HG03354 (cell line): ENCODE measurements around the gene TICAM1.
"Not testable (repeated sequence)": the region's sequence is repeated elsewhere in the genome, so short reads cannot be mapped to it uniquely, and the experiment has no call there.

Experiments
- ATAC-seq: cut with Tn5 transposase; IDR thresholded peaks from one replicate; pipeline ENCODE4 v1.9.1; 2021; ENCODE audit warnings: mild to moderate bottlenecking; ENCODE audit not compliant: unreplicated experiment, poor library complexity, severe bottlenecking

The TICAM1 gene

GRCh38 chr19:4811328-4812131 is 20.0 kb downstream of the TICAM1 start:
- ATAC-seq = no peak

- ATAC-seq = no peak
These were observed 24.3 kb downstream of the TICAM1 start for GRCh38 chr19:4807188-4807587.

DNA sequence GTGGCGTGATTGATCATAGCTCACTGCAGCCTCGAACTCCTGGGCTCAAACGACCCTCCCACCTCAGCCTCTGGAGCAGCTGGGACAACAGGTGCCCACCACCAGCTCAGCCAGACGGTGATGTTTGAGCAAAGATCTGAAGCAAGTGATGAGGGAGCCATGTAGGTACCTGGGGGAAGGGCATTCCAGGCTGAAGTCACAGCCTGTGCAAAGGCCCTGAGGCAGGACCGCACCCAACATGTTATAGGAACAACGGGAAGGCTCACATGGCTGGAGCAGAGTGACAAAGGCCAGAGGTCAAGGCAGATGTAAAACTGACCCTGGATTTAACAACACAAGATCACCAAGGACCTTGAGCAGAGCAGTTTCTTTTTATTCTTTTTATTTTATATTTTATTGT is 25.1 kb downstream of the TICAM1 start:
- ATAC-seq = no peak

DNA sequence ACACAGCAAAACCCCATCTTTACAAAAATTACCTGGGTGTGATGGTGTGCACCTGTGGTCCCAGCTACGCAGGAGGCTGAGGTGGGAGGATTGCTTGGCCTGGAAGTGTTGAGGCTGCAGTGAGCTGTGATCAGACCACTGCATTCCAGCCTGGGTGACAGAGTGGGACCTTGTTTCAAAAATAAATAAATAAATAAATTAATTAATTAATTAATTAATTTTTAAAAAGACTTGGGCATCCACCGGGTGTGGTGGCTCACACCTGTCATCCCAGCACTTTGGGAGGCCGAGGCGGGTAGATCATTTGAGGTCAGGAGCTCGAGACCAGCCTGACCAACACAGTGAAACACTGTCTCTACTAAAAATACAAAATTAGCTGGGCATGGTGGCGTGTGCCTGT is 26.4 kb downstream of the TICAM1 start:
- not testable (repeated sequence) for ATAC-seq

DNA sequence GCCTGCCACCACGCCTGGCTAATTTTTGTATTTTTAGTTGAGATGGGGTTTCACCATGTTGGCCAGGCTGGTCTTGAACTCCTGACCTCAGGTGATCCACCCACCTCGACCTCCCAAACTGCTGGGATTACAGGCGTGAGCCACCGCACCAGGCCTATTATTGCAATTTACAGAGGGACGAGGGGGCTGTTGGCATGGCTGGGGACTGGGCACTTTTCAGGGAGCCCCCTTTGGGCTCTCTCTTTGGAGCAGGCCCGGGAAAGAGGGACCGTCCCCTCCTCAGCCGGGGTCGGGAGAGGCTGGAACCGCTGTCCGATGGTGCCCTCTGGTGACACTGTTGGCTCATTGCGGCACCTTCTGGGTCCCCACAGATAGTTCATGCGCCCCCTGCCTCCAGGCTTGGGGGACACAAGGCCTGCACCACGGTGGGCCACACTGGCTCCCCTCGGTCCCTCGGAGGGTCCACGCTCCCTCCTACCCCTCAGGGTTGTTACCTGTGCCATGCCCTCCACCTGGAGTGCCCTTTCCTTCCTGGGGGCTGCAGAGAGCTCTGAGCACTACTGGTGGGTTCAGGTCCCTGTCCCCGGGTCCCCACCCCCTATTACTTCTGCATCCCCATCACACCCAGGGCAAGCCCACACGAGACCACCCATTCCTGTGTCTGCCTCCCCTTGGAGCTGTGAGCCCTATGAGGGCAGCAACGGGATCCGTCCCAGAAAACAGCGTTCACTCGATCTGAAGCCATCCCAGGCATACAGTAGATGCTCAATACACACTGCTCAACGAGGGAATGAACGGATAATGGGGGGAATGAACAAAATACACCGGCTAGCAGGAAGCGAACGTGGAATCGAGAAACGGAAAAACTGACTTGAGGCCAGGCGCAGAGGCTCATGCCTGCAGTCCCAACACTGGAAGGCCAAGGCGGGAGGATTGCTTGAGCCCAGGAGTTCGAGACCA is 27.5 kb downstream of the TICAM1 start:
- no peak for ATAC-seq

DNA sequence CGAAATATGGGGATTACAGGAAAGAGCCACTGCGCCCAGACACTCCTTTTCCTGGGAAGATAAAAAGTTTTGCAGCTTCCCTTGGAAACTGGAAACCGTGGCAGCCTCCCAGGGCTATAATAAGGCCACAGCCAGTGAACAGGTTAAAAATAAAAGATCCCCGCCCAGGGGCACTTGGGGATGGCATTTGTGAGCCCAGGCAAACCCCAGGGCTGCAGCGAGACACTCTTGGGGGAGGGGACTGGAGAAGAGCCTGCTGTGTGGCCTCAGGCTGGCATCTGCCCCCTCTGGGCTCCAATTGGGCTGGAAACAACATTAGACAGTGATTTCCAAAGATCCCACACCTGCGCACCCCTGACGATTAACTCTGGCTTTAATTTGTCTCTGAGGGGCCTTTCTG is 28.8 kb downstream of the TICAM1 start:
- ATAC-seq = no peak

- ATAC-seq = no peak
These were observed 30.4 kb downstream of the TICAM1 start for GRCh38 chr19:4801085-4801619.

DNA sequence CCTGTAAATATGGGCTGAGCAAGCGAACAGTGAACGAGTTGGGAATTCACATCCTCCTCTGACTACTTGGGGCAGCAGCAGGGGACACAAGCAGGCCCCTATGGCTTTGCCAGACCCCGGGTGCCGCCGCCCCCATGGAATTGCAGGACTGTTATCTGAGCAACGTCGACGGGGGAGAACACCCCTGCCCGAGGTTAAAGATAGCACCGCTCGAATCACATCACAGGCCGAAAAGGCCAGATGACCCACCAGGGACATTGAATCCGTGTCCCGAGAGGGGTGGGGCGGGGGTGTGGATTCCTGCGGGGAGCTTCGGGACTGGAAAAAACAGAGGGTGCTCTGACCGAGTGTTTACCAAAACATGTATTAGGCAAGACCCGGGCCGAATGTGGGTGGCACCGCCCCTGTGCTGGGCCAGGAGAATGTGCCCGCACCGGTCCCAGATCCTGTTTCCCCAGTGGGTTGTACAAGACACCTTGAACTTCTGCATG is 30.9 kb downstream of the TICAM1 start:
- ATAC-seq = no peak

- ATAC-seq = no peak
These were observed 36.1 kb downstream of the TICAM1 start for GRCh38 chr19:4795400-4795799.

DNA sequence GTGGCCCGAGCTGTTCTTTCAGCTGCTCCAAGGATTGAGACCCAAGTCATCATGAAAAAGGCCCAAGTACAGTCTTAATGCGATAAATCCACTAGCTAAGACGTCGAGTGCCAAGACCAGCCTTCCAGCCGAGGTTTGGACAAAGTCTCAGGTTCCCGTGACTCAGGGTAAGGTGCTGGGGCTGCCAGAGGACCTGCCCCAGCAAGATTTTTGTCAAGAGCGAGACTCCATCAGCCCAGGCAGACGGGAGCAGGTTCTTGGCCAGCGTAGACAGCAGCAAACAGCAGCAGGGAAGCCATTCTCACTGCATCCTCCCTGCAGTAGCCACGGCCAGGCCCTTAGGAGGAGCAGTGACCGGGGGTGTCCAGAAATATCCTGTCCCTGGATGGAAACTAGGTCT is 36.5 kb downstream of the TICAM1 start:
- no peak for ATAC-seq

DNA sequence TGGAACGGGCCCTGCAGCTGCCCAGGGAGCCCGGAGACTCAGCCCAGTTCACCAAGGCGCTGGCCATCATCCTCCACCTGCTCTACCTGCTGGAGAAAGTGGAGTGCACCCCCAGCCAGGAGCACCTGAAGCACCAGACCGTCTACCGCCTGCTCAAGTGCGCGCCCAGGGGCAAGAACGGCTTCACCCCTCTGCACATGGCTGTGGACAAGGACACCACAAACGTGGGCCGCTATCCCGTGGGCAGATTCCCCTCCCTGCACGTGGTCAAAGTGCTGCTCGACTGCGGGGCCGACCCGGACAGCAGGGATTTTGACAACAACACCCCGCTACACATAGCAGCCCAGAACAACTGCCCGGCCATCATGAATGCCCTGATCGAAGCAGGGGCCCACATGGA is 38.2 kb downstream of the TICAM1 start:
- ATAC-seq = not testable (repeated sequence)

DNA sequence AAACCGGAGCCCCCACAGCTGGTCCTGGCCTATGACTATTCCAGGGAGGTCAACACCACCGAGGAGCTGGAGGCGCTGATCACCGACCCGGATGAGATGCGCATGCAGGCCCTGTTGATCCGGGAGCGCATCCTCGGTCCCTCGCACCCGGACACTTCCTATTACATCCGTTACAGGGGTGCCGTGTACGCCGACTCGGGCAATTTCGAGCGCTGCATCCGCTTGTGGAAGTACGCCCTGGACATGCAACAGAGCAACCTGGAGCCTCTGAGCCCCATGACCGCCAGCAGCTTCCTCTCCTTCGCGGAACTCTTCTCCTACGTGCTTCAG is 38.7 kb downstream of the TICAM1 start:
- ATAC-seq = not testable (repeated sequence)

DNA sequence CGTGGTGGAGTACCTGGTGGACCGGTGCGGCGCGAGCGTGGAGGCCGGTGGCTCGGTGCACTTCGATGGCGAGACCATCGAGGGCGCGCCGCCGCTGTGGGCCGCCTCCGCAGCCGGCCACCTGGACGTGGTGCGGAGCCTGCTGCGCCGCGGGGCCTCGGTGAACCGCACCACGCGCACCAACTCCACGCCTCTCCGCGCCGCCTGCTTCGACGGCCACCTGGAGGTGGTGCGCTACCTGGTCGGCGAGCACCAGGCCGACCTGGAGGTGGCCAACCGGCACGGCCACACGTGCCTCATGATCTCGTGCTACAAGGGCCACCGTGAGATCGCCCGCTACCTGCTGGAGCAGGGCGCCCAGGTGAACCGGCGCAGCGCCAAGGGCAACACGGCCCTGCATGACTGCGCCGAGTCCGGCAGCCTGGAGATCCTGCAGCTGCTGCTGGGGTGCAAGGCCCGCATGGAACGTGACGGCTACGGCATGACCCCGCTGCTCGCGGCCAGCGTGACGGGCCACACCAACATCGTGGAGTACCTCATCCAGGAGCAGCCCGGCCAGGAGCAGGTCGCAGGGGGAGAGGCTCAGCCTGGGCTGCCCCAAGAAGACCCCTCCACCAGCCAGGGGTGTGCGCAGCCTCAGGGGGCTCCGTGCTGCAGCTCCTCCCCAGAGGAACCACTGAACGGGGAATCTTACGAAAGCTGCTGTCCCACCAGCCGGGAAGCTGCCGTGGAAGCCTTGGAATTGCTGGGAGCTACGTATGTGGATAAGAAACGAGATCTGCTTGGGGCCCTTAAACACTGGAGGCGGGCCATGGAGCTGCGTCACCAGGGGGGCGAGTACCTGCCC is 39.3 kb downstream of the TICAM1 start:
- not testable (repeated sequence) for ATAC-seq

GRCh38 chr19:4791183-4792018 is 40.1 kb downstream of the TICAM1 start, which contains the start of gene FEM1A:
TSS of gene FEM1A (plus strand) at chr19:4791734. CDS start at chr19:4791855, 121 bp downstream.
- ATAC-seq = peak; percentile 91

DNA sequence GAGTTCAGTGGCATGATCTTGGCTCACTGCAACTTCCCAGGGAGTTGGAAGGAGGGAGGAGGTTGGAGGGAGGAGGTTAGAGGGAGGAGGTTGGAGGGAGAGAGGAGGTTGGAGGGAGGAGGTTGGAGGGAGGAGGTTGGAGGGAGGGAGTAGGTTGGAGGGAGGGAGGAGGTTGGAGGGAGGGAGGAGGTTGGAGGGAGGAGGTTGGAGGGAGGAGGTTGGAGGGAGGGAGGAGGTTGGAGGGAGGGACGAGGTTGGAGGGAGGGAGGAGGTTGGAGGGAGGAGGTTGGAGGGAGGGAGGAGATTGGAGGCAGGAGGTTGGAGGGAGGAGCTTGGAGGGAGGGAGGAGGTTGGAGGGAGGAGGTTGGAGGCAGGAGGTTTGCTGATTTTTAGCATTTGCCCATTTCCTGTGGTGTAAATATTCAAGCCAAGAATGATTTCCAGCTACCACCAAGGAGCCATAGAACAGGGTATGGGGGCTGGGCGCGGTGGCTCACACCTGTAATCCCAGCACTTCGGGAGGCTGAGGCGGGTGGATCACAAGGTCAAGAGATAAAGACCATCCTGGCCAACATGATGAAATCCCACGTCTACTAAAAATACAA is 45.0 kb downstream of the TICAM1 start:
- ATAC-seq = not testable (repeated sequence)

DNA sequence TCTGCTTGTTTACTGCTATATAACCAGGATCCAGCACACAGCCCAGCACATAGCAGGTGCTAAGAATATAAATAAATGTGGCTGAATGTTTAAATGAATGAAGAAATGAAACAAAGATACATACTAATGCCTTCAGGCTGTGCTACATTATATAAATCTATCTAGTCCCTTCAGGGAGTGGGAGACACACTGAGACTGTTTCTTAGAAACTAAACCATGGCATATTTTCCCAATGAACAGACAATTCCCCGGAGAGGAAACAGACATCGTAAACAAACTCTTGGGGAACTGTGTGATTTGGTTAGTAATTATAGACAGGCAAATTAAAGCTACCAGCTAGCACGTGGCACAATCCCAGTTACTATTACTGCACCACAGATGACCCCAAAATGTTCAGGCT is 49.7 kb downstream of the TICAM1 start:
- no peak for ATAC-seq

GRCh38 chr19:4780860-4781259 is 50.7 kb downstream of the TICAM1 start:
- ATAC-seq = no peak

- not testable (repeated sequence) for ATAC-seq
These were observed 53.4 kb downstream of the TICAM1 start for GRCh38 chr19:4778124-4778523.
